ENCODE results near the gene HIGD1B.
A peak's percentile ranks its signal among the peaks of the same experiment; 100 is the strongest.

HIGD1B gene

DNA sequence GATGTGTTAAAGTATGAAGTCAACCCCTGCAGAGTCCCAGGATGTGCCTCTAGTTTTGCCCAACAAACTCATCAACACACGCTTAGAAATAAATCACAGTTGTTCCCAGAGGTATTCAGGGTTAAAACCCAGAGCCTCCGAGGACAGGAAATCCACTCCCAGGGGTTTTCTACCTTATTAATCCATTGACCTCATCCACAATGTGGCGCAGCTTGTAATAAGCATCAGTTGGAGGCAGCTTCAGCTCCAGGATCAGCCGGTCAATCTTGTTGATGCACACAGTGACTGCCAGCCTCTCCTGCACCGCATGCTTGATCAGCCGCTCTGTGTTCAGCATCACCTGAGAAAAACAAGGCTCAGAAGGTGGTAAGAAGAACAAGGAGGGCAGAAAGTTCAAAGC, 28.1 kb downstream of the HIGD1B start:
- no peak for DNase-seq (ENCODE audit: low read depth in 1 of 2, low spot score in 1 of 2)

DNA sequence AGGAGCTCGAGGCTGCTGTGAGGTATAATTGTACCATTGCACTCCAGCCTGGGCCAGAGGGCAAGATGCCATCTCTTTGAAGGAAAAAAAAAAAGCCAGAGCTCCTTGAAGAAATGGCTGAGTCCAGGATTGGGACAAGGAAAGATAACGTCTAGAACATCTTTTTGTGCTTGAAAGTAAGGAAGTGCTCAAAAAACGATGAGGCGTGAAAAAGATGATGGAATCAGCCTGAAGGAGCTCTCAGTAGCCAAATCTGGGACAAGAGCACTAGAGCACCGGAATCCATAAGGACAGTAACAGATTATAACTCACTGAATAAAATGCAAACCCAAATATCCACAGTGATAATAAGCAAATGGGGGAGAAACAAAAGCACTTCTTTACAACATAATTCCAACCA, 29.4 kb downstream of the HIGD1B start:
- no peak for DNase-seq (ENCODE audit: low read depth in 1 of 2, low spot score in 1 of 2)

DNA sequence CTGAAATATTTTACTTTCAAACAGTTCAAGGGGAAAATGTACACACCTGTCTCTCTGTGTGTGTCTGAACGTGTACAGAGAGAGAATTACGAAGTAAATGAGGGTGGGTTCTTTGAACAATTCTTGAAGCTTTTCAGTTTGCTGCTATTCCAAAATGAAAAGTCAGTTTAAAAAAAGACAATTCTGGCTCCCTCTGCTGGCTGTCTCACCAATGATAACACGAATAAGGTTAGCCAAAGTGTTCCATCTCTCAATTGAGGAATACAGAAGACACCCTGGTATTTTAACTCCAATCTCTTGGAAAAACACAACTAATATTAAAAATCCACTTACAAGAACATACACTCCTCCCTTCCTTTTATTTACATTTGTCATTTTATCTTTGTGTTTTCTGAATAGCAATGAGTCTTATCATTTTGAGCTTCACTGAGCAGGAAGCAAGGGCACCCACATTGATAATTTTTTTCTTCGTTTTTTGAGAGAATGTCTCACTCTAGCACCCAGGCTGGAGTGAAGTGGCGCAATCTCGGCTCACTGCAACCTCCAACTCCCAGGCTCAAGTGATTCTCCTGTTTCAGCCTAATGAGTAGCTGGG, 31.0 kb downstream of the HIGD1B start:
- DNase-seq (ENCODE audit: low read depth in 1 of 2, low spot score in 1 of 2): no peak

DNA sequence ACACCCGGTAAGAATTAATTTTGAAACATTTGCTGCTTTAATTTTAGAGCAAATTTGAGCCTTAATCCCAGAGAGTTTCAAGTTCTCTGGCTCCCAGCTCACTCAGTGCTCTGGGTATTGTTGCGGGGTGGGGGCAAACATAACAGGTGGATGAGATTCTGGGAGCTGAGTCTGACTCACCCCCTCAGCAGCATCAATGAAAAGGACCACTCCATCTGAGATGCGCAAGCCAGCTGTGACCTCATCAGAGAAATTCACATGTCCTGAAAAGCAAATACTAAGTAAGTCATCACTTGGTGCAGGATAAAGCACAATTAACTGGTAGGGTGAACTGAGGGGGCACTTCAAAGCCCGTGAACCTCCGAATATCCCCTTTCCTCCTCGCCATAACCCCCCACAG, 31.7 kb downstream of the HIGD1B start:
- DNase-seq (ENCODE audit: low read depth in 1 of 2, low spot score in 1 of 2): no peak

DNA sequence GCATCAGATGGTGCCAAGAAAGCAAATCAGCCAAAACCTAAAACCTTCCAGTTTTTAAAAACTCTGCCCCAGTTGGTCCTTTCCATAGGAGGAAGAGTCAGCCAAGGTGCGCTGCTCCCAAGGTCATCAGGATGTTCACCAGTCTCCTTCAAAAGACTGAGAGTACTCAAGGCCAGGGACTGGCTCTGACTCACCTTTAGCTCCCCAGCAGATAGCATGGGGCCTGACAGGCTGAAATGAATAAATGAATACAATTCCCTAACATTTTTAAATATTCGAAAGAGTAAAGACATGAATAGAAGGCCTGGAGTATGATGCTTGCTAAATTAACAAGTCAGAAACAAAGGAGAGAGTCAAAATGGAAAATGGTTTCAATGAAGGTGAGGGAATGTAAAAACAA, 32.4 kb downstream of the HIGD1B start:
- no peak for DNase-seq (ENCODE audit: low read depth in 1 of 2, low spot score in 1 of 2)

DNA sequence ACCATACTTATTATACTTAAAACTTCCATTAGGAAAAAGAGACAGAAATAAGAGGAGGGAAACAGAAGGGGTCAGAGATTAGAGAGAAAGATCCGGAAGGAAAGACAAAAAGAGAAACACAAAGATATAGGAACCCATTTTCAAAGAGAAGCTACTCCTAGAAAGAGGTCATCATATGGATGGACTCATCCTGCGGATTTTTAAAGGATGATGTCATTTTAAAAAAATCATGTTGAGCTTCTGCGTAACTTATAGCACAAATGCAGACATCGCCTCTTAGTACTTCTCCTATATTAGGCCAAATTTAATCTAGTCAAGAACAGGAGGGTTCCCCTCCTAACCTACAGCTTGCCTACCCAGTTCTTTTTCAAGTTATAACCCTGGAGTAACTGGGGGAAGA, 33.5 kb downstream of the HIGD1B start:
- DNase-seq (ENCODE audit: low read depth in 1 of 2, low spot score in 1 of 2): no peak

DNA sequence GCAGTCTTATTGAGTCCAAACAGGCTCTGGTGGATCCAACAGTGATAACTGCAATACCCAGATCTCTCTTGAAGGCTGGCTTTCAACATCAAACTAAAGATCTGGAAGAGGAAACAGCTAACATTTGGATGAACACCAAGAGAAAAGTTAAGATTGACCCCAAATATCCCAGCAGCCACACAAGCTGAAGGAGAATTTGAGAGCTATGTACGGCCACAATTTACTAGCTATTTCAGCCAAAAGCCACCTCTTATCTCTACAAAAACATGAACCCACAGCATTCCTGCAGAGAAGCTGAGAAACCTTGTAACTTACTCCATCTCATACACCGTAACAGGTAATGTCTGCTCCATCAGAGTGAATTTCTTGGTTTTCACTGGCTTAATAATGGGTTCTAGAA, 37.3 kb downstream of the HIGD1B start:
- DNase-seq (ENCODE audit: low read depth in 1 of 2, low spot score in 1 of 2): no peak

DNA sequence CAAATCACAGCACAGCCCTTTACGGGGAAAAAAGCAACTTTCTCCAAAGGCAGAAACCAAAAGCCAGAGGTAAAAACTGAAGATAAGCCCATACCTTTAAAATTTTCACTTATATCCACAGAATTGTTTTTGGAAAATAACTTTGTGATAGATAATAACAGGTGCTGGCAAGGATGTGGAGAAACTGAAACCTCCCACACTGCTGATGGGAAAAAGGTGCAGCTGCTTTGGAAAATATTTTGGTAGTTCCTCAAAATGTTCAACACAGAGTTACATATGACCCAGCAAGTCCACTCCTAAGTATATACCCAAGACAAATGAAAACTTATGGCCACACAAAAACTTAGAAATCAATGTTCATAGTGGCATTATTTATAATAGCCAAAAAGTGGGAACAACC, 39.3 kb downstream of the HIGD1B start:
- no peak for DNase-seq (ENCODE audit: low read depth in 1 of 2, low spot score in 1 of 2)

DNA sequence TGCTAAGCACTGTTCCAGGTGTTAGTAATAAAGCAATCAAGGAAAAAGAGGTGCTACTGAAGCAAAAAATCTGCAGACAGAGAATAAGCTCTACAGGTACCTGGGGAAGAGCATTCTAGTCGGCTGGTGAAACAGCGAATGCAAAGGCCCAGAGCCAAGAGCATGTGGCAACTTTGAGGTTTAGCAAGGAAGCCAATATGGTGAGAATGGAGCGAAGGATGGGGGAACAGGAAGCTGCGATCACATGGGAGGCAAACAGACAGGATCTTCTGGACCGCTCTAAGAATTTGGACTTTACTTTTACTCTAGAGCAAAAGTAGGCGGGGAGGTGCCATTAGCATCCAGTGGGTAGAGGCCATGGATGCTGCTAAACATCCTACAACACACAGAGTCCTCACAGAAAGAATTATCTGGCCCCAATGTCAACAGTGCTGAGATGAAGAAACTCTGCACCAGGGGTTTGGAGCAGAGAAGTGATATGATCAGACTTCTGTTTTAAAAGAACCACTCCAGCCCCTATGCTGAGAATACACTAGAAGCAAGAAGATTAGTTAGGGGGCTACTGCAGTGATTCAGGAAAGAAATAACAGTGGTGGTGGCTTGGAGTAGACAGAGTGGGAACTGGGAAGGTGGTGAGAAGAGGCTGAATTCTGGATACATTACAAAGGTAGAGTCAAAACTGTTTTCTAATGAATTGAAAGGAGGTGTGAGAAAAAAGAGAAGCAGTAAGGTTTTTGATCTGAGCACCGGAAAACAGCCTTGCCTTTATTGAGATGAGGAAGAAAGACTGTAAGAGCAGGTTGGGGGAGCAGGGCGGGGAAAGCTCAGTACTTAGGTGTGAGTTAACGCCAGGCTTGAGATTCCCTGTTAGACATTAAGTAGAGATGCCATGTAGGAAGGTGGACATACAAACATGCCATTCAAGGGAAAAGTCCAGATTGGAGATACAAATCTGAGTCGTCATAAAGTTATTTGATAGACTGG, 40.6 kb downstream of the HIGD1B start:
- no peak for DNase-seq (ENCODE audit: low read depth in 1 of 2, low spot score in 1 of 2)

DNA sequence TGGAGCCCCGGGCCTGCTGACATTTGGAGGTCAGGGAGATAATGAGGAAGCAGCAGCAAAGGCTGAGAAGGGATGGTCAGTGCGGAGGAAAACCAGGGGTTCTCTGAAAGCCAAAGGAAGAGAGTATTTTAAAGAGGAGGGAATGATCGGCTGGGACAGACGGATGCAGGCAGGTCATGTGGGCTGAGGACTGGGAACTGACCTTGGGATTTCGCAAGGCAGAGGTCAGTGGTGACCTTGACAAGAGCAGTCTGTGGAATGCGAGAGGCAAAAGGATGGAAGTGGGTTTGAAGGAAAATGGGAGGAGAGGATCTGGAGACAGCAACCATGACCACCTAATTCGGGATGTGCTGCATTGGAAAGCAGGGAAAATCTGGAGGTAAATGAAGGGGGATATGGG, 41.3 kb downstream of the HIGD1B start:
- DNase-seq (ENCODE audit: low read depth in 1 of 2, low spot score in 1 of 2): no peak

DNA sequence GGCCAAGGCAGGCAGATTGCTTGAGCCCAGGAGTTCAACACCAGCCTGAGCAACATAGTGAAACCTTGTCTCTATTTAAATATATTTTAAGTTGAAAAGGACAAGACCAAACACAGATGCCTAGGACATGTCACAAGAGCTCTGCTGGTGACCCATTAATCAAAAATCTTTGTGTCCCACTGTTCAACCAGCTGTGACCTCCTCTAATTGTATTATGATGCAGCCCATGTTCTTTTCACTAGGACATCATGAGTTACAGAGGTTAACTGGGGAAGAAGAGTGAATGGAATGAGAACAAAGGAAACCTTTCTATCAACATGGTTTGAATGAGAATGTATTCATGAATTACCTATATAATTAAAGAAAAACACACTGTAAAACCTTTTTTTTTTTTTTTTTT, 44.6 kb downstream of the HIGD1B start:
- DNase-seq (ENCODE audit: low read depth in 1 of 2, low spot score in 1 of 2): no peak

DNA sequence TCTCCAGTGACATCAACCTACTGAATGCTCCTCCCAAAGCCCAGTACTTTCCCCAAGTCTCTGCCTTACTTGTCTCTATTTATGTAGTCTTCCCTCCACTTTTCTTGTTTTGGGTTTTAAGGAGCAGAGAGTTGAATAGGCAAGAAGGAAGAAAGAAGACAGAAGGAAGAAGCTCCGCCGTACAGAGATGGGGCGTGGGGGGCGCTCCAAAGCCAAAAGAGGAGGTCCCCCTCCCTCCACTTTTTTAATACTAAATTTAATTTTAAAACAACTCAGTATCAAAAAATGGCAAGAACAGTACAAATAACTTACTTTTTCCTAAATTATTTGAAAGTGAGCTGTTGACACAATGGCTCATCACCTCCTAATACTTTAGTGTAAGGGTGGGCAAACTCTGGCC, 47.0 kb downstream of the HIGD1B start:
- no peak for DNase-seq (ENCODE audit: low read depth in 1 of 2, low spot score in 1 of 2)

DNA sequence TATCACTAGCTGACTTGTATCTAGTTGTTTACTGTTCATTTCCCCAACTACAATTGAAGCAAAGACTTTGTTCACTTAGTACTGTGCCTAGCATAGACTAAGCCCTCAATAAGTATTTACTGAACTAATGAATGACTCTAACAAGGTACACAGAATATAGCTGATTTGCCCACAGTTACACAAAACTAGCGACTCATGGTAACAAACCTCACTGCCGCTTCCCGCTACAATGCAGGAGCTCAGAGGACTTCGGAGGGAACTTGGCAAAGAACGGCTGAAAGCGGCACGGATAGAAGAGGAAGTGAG, 51.0 kb downstream of the HIGD1B start:
- DNase-seq (ENCODE audit: low read depth in 1 of 2, low spot score in 1 of 2): no peak

DNA sequence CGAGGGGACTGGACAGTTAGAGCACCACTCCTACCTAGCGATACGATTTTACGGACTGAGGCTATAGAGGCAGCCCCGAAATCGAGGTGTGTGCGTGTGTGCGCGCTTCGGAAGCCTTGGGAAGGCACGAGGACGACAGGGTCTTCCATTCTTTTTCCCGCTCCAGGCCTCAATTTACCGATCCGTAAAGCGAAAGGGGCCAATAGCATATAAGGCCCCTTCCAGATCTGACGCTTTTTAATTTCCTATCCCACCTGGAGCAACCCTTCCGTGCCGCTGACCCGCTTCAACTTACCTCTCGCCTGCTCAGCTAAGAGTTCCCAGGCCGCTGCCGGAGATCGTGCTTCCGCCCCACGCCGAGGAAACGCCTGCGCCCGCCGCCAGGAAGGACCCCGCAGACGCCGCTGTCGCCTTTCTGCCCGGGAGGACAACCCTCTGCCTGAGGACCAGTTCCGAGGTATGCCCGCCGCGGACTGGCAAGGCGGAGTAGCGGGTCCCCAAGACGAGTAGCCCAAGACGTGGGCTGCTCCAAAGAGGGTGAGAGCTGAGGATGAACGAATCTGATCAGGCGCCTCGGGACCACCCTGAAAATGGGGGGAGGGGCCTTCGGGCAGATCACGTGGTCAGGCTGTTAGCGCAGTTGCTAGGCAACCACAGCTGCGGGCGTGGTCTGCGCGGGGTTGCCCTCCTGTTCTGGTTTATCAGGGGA, 51.5 kb downstream of the HIGD1B start, which contains the start of gene EFTUD2:
TSS of gene EFTUD2 (minus strand) at position 372 of the 709 bp plus-strand sequence. CDS start 4,924 bp downstream, outside the sequence.
- DNase-seq (ENCODE audit: low read depth in 1 of 2, low spot score in 1 of 2): peak; percentile 85 to 86

Data from activated T-helper 1 cell treated with anti-CD3 and anti-CD28 coated beads, Interleukin-2, amount 50 U/mL, for 16 hours (primary cell).